ENCODE data around the gene ABHD12. TPM values are rescaled to one million over a fixed set of nuclear protein-coding genes. Genes with fewer than 3 reads are reported as not detected.

ABHD12 gene
- total RNA-seq, 2 donors from 2014 or later = 70.1 to 84.7 TPM

GRCh38 chr20:25289886-25290597 is 100.6 kb downstream of the ABHD12 start:
- WGBS = 85% methylated on average over 24 of the region's 24 CpGs
- intact Hi-C loops (cut with DNase I) = no loop called here
- Histone ChIP-seq H3K4me3 (no peak overlapping the region), H3K9me3 (no peaks in the 10 kb centered on the region), H3K36me3 (peaks cover 15 to 56% of the 10 kb centered on the region in 2 donors), H3K27me3 (replicated peaks; ENCODE audit: insufficient read depth) (no peaks in the 10 kb centered on the region), H3K27ac (peak overlapping the region in 1 of 2 donors; percentile 16), H3K4me1 (replicated peaks) (peaks cover 2% of the 10 kb centered on the region)
- DNase-seq (ENCODE audit: low spot score) = no peak
- TF ChIP-seq CTCF (IDR thresholded peaks at IDR 0.05) (no peak), POLR2A (IDR thresholded peaks at IDR 0.05) (no peak), POLR2AphosphoS5 (IDR thresholded peaks at IDR 0.05) (no peak)

GRCh38 chr20:25288291-25289181 is 102.1 kb downstream of the ABHD12 start:
- intact Hi-C loops (cut with DNase I) = no loop called here
- no peaks in the 10 kb centered on the region for H3K4me1 ChIP-seq (replicated peaks)
- no peak overlapping the region for H3K4me3 ChIP-seq
- H3K9me3 ChIP-seq = no peaks in the 10 kb centered on the region
- H3K36me3 ChIP-seq = peaks cover 19 to 69% of the 10 kb centered on the region in 2 donors
- TF ChIP-seq POLR2A (IDR thresholded peaks at IDR 0.05) (no peak), POLR2AphosphoS5 (IDR thresholded peaks at IDR 0.05) (no peak), CTCF (IDR thresholded peaks at IDR 0.05) (no peak)
- WGBS = 93% methylated on average over 20 of the region's 22 CpGs
- no peak for DNase-seq (ENCODE audit: low spot score)
- H3K27me3 ChIP-seq (replicated peaks; ENCODE audit: insufficient read depth) = no peaks in the 10 kb centered on the region
- H3K27ac ChIP-seq = no peak overlapping the region

- TF ChIP-seq POLR2A (IDR thresholded peaks at IDR 0.05) (no peak), CTCF (IDR thresholded peaks at IDR 0.05) (no peak), POLR2AphosphoS5 (IDR thresholded peaks at IDR 0.05) (no peak)
- Histone ChIP-seq H3K27ac (no peak overlapping the region), H3K4me3 (no peak overlapping the region), H3K4me1 (replicated peaks) (no peaks in the 10 kb centered on the region), H3K27me3 (replicated peaks; ENCODE audit: insufficient read depth) (no peaks in the 10 kb centered on the region), H3K36me3 (peaks cover 23 to 74% of the 10 kb centered on the region in 2 donors), H3K9me3 (no peaks in the 10 kb centered on the region)
- WGBS = 92% methylated on average over 16 of the region's 16 CpGs
- DNase-seq (ENCODE audit: low spot score) = no peak
- intact Hi-C loops (cut with DNase I) = no loop called here
Measured at GRCh38 chr20:25287631-25288290, 102.9 kb downstream of the ABHD12 start.

GRCh38 chr20:25286917-25287316 is 103.7 kb downstream of the ABHD12 start:
- Histone ChIP-seq H3K9me3 (no peaks in the 10 kb centered on the region), H3K27ac (no peak overlapping the region), H3K36me3 (peaks cover 23 to 66% of the 10 kb centered on the region in 2 donors), H3K4me3 (no peak overlapping the region), H3K4me1 (replicated peaks) (no peaks in the 10 kb centered on the region), H3K27me3 (replicated peaks; ENCODE audit: insufficient read depth) (no peaks in the 10 kb centered on the region)
- DNase-seq (ENCODE audit: low spot score) = no peak
- TF ChIP-seq CTCF (IDR thresholded peaks at IDR 0.05) (no peak), POLR2A (IDR thresholded peaks at IDR 0.05) (no peak), POLR2AphosphoS5 (IDR thresholded peaks at IDR 0.05) (no peak)
- intact Hi-C loops (cut with DNase I) = no loop called here
- 87% methylated on average over 12 of the region's 12 CpGs for WGBS
